HepG2 (cell line): ENCODE results near the gene PIGX. TPM values are rescaled to one million over a fixed set of nuclear protein-coding genes. Genes with fewer than 3 reads are reported as not detected.
A peak's percentile ranks its signal among the peaks of the same experiment; 100 is the strongest.

Experiments
- AFF4 ChIP-seq: sonication (generic); formaldehyde crosslinking; IDR thresholded peaks from 2 replicates; pipeline ENCODE4 v1.4.0; 2020; ENCODE audit warnings: missing genetic modification reagents
- ATF3 ChIP-seq: sonication (generic); formaldehyde crosslinking; IDR thresholded peaks from 2 replicates; pipeline ENCODE4 v1.4.0; 2020; ENCODE audit warnings: missing genetic modification reagents
- HDAC1 ChIP-seq: sonication (generic); formaldehyde crosslinking; IDR thresholded peaks from 2 replicates; pipeline ENCODE4 v1.5.1; 2020; ENCODE audit warnings: mild to moderate bottlenecking, missing genetic modification reagents
- HINFP ChIP-seq: sonication (generic); formaldehyde crosslinking; IDR thresholded peaks from 2 replicates; pipeline ENCODE4 v1.4.0; 2020; ENCODE audit warnings: low read depth, mild to moderate bottlenecking, missing genetic modification reagents
- HMG20B ChIP-seq: conservative IDR thresholded peaks from 2 replicates; pipeline ENCODE4 v1.6.1; 2016; ENCODE audit warnings: missing genetic modification reagents, missing compliant biosample characterization
- HNRNPUL1 ChIP-seq: fragments of 200-400 bp; formaldehyde crosslinking; IDR thresholded peaks from 2 replicates; pipeline ENCODE4 v1.6.1; 2017; ENCODE audit warnings: low read depth, mild to moderate bottlenecking, low read length, moderate library complexity
- MLXIP ChIP-seq: sonication (generic); formaldehyde crosslinking; IDR thresholded peaks from 2 replicates; pipeline ENCODE4 v1.9.0; 2021; ENCODE audit warnings: missing genetic modification reagents, borderline replicate concordance
- PHF20 ChIP-seq: sonication (generic); formaldehyde crosslinking; IDR thresholded peaks from 2 replicates; pipeline ENCODE4 v1.5.0; 2020; ENCODE audit warnings: mild to moderate bottlenecking, missing genetic modification reagents
- TFE3 ChIP-seq: IDR thresholded peaks from 2 replicates; pipeline ENCODE4 v1.6.1; 2016
- ZBED4 ChIP-seq: sonication (generic); formaldehyde crosslinking; IDR thresholded peaks from 2 replicates; pipeline ENCODE4 v1.4.0; 2020; ENCODE audit warnings: missing genetic modification reagents, borderline replicate concordance
- ZNF792 ChIP-seq: IDR thresholded peaks from 2 replicates; pipeline ENCODE4 v1.6.1; 2016
- ZNF839 ChIP-seq: sonication (generic); formaldehyde crosslinking; IDR thresholded peaks from 2 replicates; pipeline ENCODE4 v1.4.0; 2020; ENCODE audit warnings: missing genetic modification reagents, mild to moderate bottlenecking, borderline replicate concordance
- polyA plus RNA-seq, 8 experiments: library from polyadenylated mRNA; depleted of rRNA in 3 of 8; stranded (reverse) in 7 of 8; unstranded in 1 of 8; fragments of >200 nt; fragmentation: Illumina TruSeq in 4 of 8; extraction: Trizol in 4 of 8; gene quantifications; 2 replicates each; pipeline versions ENCODE4 v1.2.1 to v1.2.3, GENCODE V29; 2011 to 2016; ENCODE audit warnings: low read depth in 4 of 8, missing spikeins in 1 of 8, mixed read lengths in 1 of 8; ENCODE audit not compliant: insufficient read depth in 1 of 8
- total RNA-seq, 5 experiments: library from RNA; depleted of rRNA; stranded (reverse); fragments of >200 nt; fragmentation: Illumina TruSeq; extraction: Trizol; gene quantifications; 2 replicates each; pipeline ENCODE4 v1.2.3, GENCODE V29; 2016; ENCODE audit warnings: low read depth in 1 of 5

The PIGX gene
- total and polyA plus RNA-seq, 2 of the 13 experiments (the other 11 are each of a cell fraction or from before 2014, with no cell fraction given): 13.2 to 21.3 TPM

GRCh38 chr3:196666001-196666867, 45.9 kb upstream of the PIGX start (continued):
- TF ChIP-seq TFE3: 0 out of 2 replicates have a peak, but pooled peaks have one; percentile 42
- no peak for TF ChIP-seq AFF4 (CRISPR knock-in tag)
- TF ChIP-seq HNRNPUL1: no peak
- 0 out of 2 replicates have a peak, but pooled peaks have one; percentile 18 for TF ChIP-seq ZNF792 (CRISPR knock-in tag)
- TF ChIP-seq PHF20 (CRISPR knock-in tag): no peak
- no peak for TF ChIP-seq HINFP (CRISPR knock-in tag)
- no peak for TF ChIP-seq ZNF839 (CRISPR knock-in tag)
- TF ChIP-seq ATF3: peak; percentile 40; the same call in 1 of the 2 replicates
- no peak for TF ChIP-seq HDAC1 (CRISPR knock-in tag)
- TF ChIP-seq HMG20B (CRISPR knock-in tag): no peak
- no peak for TF ChIP-seq ZBED4
- no peak for TF ChIP-seq MLXIP (CRISPR knock-in tag)
